ENCODE results near the gene CERK.

GRCh38 chr22:46635756-46636155 lies 102.3 kb downstream of the CERK start:
- TF ChIP-seq CTCF (tag by site-specific recombination; IDR thresholded peaks at IDR 0.05), result no peak
- TF ChIP-seq ZNF114 (tag by site-specific recombination; IDR thresholded peaks at IDR 0.05), result no peak

Data from HEK293 (cell line).